Transverse colon (tissue), 4 donors: ENCODE results near the gene MED6.

Experiments
- CTCF ChIP-seq, 5 experiments: fragments of 200-600 bp in 3 of 5; fragments of 450-650 bp in 2 of 5; sonication (generic) in 3 of 5; IDR thresholded peaks; 1 replicate in 2 of 5; 2 replicates in 3 of 5; pipeline ENCODE4 v1.5.1; 2016 to 2017; ENCODE audit warnings: antibody characterized with exemption in 5 of 5, inconsistent platforms in 3 of 5, mild to moderate bottlenecking in 2 of 5, moderate library complexity in 1 of 5
- EP300 ChIP-seq: sonication (generic); formaldehyde crosslinking; IDR thresholded peaks from one replicate; pipeline ENCODE4 v1.6.1; 2017; ENCODE audit warnings: antibody characterized with exemption, low read depth
- POLR2A ChIP-seq: fragments of 450-650 bp; IDR thresholded peaks from one replicate; pipeline ENCODE4 v1.6.1; 2016; ENCODE audit warnings: antibody characterized with exemption, mild to moderate bottlenecking, moderate library complexity
- POLR2AphosphoS5 ChIP-seq, 3 donors: sonication (generic); formaldehyde crosslinking; IDR thresholded peaks; one replicate each; pipeline ENCODE4 v1.6.1; 2016; ENCODE audit warnings: antibody characterized with exemption in 3 of 3

GRCh38 chr14:70601162-70601561 lies 707 bp upstream of the MED6 start:
- no peak for TF ChIP-seq CTCF (IDR thresholded peaks at IDR 0.05)
- no peak for TF ChIP-seq EP300
- TF ChIP-seq POLR2A = no peak
- TF ChIP-seq POLR2AphosphoS5 (IDR thresholded peaks at IDR 0.05) = no peak
